GM23248 (cell line): Measurements from ENCODE around the gene VASN.

Source experiments
- EZH2 ChIP-seq: fragments of 200-600 bp; sonication (generic); IDR thresholded peaks from 2 replicates; pipeline ENCODE4 v1.6.1; 2018; ENCODE audit warnings: antibody characterized with exemption, mild to moderate bottlenecking; ENCODE audit not compliant: insufficient read depth, poor library complexity, severe bottlenecking
- EZH2phosphoT487 ChIP-seq: fragments of 200-600 bp; sonication (generic); IDR thresholded peaks from 2 replicates; pipeline ENCODE4 v1.6.1; 2018; ENCODE audit warnings: antibody characterized with exemption, moderate library complexity, mild to moderate bottlenecking, low read depth; ENCODE audit not compliant: insufficient read depth

DNA sequence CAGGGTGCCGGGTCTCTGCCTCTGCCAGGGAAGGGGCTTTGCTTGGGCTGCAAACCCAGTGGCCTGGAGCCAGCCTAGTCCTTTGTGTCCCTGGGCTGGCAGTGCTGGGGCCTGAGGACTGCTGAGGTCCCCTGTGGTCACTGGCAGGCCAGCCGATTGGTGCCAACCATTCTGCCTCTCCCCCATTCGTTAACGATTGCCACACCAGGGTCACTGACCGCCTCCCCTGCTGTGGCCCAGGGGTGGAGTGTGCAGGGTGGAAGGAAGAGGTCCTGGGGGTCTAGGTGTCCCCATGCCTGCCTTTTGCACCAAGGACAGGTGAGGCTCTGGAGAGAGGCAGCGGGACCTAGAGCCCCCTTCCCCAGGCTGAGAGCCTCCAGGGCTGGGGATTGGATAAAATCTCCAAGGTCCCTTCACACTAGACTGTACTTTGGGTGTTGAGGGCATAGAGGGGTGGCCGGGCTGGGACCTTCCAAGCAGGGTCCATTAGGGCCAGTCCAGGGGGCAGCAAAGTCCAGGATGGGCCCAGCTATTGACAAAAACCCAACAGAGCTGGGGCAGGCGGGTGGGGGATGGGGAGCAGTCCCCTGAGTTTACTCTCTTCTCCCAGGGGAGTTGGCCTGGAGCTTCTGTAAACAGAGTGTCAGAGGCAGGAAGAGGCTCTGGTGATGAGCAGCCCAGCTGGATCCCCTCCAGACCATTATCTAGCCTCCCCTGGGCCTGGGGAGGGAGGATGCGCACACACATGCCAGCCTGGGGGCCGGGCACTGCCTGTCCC lies 1.1 kb downstream of the VASN start:
- TF ChIP-seq EZH2 (no peak), EZH2phosphoT487 (no peak)
